Nephron (organoid): ENCODE results near the gene ZNF41.

Experiments used
- H3K27ac Mint-ChIP-seq, 3 experiments: 2 replicates each; pipeline ENCODE4 v1.8.0; 2020; ENCODE audit warnings: mixed read lengths in 3 of 3, mild to moderate bottlenecking in 2 of 3, moderate library complexity in 1 of 3
- H3K27me3 Mint-ChIP-seq: 2 replicates; pipeline ENCODE4 v1.8.0; 2021; ENCODE audit warnings: low read depth, mild to moderate bottlenecking, moderate library complexity, mixed read lengths
- H3K36me3 Mint-ChIP-seq: 2 replicates; pipeline ENCODE4 v1.8.0; 2020; ENCODE audit warnings: low read depth, mixed read lengths
- H3K4me1 Mint-ChIP-seq: 2 replicates; pipeline ENCODE4 v1.8.0; 2020; ENCODE audit warnings: mixed read lengths
- H3K4me3 Mint-ChIP-seq, 3 experiments: 2 replicates each; pipeline ENCODE4 v1.8.0; 2020; ENCODE audit warnings: mild to moderate bottlenecking in 3 of 3, mixed read lengths in 3 of 3, moderate library complexity in 2 of 3
- H3K9me3 Mint-ChIP-seq: 2 replicates; pipeline ENCODE4 v1.8.0; 2020; ENCODE audit warnings: mixed read lengths
- CTCF ChIP-seq, 3 experiments: fragments of 200-600 bp; sonication (generic); IDR thresholded peaks; one replicate each; pipeline ENCODE4 v1.5.0; 2021; ENCODE audit warnings: antibody characterized with exemption in 3 of 3; ENCODE audit not compliant: unreplicated experiment in 3 of 3

Gene ZNF41

GRCh38 chrX:47503151-47503550 is 20.1 kb upstream of the ZNF41 start:
- no peaks in the 10 kb centered on the region for H3K27me3 Mint-ChIP-seq
- H3K36me3 Mint-ChIP-seq: no peaks in the 10 kb centered on the region
- H3K27ac Mint-ChIP-seq: peak overlapping the region in 1 of 3 experiments; percentile 62
- H3K4me1 Mint-ChIP-seq: peaks cover 31% of the 10 kb centered on the region
- H3K4me3 Mint-ChIP-seq: no peak overlapping the region
- TF ChIP-seq CTCF (IDR thresholded peaks at IDR 0.05; ENCODE audit: unreplicated experiment in 3 of 3): no peak
- no peaks in the 10 kb centered on the region for H3K9me3 Mint-ChIP-seq

GRCh38 chrX:47502316-47503125 is 19.5 kb upstream of the ZNF41 start:
- TF ChIP-seq CTCF (IDR thresholded peaks at IDR 0.05; ENCODE audit: unreplicated experiment in 3 of 3): no peak
- H3K36me3 Mint-ChIP-seq: no peaks in the 10 kb centered on the region
- H3K27me3 Mint-ChIP-seq: no peaks in the 10 kb centered on the region
- H3K9me3 Mint-ChIP-seq: no peaks in the 10 kb centered on the region
- H3K27ac Mint-ChIP-seq: peak overlapping the region in 2 of 3 experiments; percentile 41 to 62
- no peak overlapping the region for H3K4me3 Mint-ChIP-seq
- H3K4me1 Mint-ChIP-seq: peaks cover 32% of the 10 kb centered on the region

- Mint-ChIP-seq H3K9me3 (peaks cover 2% of the 10 kb centered on the region), H3K27ac (peak overlapping the region; percentile 71 to 83 (median 79)), H3K4me3 (no peak overlapping the region), H3K4me1 (peaks cover 36% of the 10 kb centered on the region), H3K27me3 (no peaks in the 10 kb centered on the region), H3K36me3 (no peaks in the 10 kb centered on the region)
- no peak for TF ChIP-seq CTCF (IDR thresholded peaks at IDR 0.05; ENCODE audit: unreplicated experiment in 3 of 3)
These were observed 18.4 kb upstream of the ZNF41 start for GRCh38 chrX:47501226-47502074.

GRCh38 chrX:47500554-47500953 is 17.5 kb upstream of the ZNF41 start:
- Mint-ChIP-seq H3K27me3 (no peaks in the 10 kb centered on the region), H3K4me1 (peaks cover 36% of the 10 kb centered on the region), H3K27ac (peak overlapping the region; percentile 71 to 83 (median 79)), H3K4me3 (peak overlapping the region in 1 of 3 experiments; percentile 10), H3K9me3 (peaks cover 6% of the 10 kb centered on the region), H3K36me3 (no peaks in the 10 kb centered on the region)
- no peak for TF ChIP-seq CTCF (IDR thresholded peaks at IDR 0.05; ENCODE audit: unreplicated experiment in 3 of 3)

GRCh38 chrX:47499293-47499692 is 16.3 kb upstream of the ZNF41 start:
- H3K27ac Mint-ChIP-seq: peak overlapping the region; percentile 35 to 79 (median 76)
- no peaks in the 10 kb centered on the region for H3K27me3 Mint-ChIP-seq
- no peak overlapping the region for H3K4me3 Mint-ChIP-seq
- H3K9me3 Mint-ChIP-seq: peaks cover 12% of the 10 kb centered on the region
- H3K36me3 Mint-ChIP-seq: no peaks in the 10 kb centered on the region
- peaks cover 36% of the 10 kb centered on the region for H3K4me1 Mint-ChIP-seq
- TF ChIP-seq CTCF (IDR thresholded peaks at IDR 0.05; ENCODE audit: unreplicated experiment in 3 of 3): no peak
